Ishikawa (cell line): Measurements from ENCODE around the gene NABP2.

Experiments used
- CEBPB ChIP-seq: IDR thresholded peaks from 2 replicates; pipeline ENCODE4 v1.6.1; 2012
- CREB1 ChIP-seq: IDR thresholded peaks from 2 replicates; pipeline ENCODE4 v1.6.1; 2012; ENCODE audit warnings: low read depth
- EGR1 ChIP-seq: IDR thresholded peaks from 2 replicates; pipeline ENCODE4 v1.6.1; 2012
- EP300 ChIP-seq: IDR thresholded peaks from 2 replicates; pipeline ENCODE4 v1.6.1; 2012; ENCODE audit warnings: borderline replicate concordance
- RAD21 ChIP-seq: IDR thresholded peaks from 2 replicates; pipeline ENCODE4 v1.6.1; 2012; ENCODE audit warnings: low read depth
- REST ChIP-seq: IDR thresholded peaks from 2 replicates; pipeline ENCODE4 v1.6.1; 2012; ENCODE audit warnings: low read depth, mild to moderate bottlenecking
- TAF1 ChIP-seq: IDR thresholded peaks from 2 replicates; pipeline ENCODE4 v1.6.1; 2012; ENCODE audit warnings: low read depth, mild to moderate bottlenecking
- TCF12 ChIP-seq: IDR thresholded peaks from 2 replicates; pipeline ENCODE4 v1.6.1; 2012; ENCODE audit warnings: low read depth
- TEAD4 ChIP-seq: IDR thresholded peaks from 2 replicates; pipeline ENCODE4 v1.6.1; 2012
- YY1 ChIP-seq: IDR thresholded peaks from 2 replicates; pipeline ENCODE4 v1.6.1; 2012; ENCODE audit warnings: low read depth
- ZBTB7A ChIP-seq: IDR thresholded peaks from 2 replicates; pipeline ENCODE4 v1.6.1; 2012; ENCODE audit warnings: low read depth
- TF ChIP-seq, protein P1 (sequence below): IDR thresholded peaks from 2 replicates; pipeline ENCODE4 v1.6.1; 2012
- TF ChIP-seq, protein P2 (sequence below): IDR thresholded peaks from 2 replicates; pipeline ENCODE4 v1.6.1; 2012

DNA sequence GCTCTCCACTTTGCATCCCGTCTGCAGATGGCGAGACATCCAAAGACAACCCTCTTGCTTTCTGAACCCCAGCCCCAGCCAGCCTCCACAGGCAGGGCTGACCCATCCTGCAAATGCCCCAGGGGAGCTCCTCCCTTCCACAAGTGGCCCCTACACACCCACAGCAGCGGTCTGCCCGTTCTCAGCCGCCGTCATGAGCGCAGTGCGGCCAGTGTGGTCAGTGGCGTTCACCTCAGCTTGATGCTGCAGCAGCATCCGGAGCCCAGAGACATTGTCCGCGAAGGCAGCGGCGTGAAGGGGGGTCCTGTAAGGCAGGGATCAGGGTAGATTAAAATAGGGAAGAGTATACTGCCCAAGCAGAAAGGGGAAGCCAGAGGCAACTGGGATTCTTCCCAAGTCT lies 20.4 kb downstream of the NABP2 start:
- TF ChIP-seq RAD21 (no peak), YY1 (no peak), EP300 (no peak), TCF12 (no peak), TAF1 (no peak), CREB1 (no peak), REST (no peak), CEBPB (no peak), EGR1 (no peak), ZBTB7A (no peak), TEAD4 (no peak)
- TF ChIP-seq, protein P1, sequence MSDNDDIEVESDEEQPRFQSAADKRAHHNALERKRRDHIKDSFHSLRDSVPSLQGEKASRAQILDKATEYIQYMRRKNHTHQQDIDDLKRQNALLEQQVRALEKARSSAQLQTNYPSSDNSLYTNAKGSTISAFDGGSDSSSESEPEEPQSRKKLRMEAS: no peak
- TF ChIP-seq, protein P2, sequence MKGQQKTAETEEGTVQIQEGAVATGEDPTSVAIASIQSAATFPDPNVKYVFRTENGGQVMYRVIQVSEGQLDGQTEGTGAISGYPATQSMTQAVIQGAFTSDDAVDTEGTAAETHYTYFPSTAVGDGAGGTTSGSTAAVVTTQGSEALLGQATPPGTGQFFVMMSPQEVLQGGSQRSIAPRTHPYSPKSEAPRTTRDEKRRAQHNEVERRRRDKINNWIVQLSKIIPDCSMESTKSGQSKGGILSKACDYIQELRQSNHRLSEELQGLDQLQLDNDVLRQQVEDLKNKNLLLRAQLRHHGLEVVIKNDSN: no peak
